Left hindlimb (tissue), 1 donor: ENCODE measurements around the gene FBXO15.

Source experiments
- DNase-seq: peaks from one replicate; pipeline ENCODE4 v3.0.0-alpha.2; 2018

The FBXO15 gene

DNA sequence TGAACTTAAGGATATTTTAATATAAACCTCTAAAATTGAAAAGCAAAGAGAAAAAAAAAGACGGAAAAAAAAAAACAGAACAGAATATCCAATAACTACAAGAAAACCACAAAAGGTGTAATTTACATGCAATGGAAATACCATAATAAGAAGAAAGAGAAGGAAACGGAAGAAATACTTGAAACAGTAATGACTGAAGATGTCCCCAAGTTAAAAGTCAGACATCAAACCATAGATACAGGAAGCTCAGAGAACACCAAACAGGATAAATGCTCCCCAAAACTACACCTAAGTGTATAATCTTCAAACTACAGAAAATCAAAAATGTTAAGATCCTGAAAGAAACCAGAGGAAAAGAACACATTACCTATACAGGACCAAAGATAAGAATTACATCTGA is 39.2 kb downstream of the FBXO15 start:
- no peak for DNase-seq

GRCh38 chr18:74097803-74098202 is 49.8 kb downstream of the FBXO15 start:
- DNase-seq: no peak

GRCh38 chr18:74092922-74093321 is 54.7 kb downstream of the FBXO15 start:
- DNase-seq: no peak

GRCh38 chr18:74084184-74084855 is 63.3 kb downstream of the FBXO15 start:
- DNase-seq: no peak

DNA sequence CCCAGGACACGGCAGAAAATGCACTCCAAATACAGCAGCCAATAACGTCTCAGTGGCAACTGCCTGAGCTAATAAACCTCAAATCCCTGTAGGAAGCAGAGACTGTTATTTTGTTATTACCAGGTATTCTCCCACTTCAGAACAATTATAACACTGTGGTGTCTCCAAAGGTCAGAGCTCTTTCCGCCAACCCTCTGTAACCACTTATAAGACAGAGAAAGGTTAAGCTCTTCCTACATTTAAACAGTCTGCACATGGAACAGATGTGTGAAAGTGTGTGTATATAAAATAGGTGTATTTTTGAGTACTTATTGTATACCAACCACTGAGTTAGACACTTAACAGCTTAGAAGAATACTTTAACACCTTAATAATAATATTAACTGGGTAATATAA is 64.1 kb downstream of the FBXO15 start:
- DNase-seq: no peak

GRCh38 chr18:74082742-74083556 is 64.7 kb downstream of the FBXO15 start:
- DNase-seq: no peak

- no peak for DNase-seq
Measured at GRCh38 chr18:74081966-74082741, 65.5 kb downstream of the FBXO15 start.

DNA sequence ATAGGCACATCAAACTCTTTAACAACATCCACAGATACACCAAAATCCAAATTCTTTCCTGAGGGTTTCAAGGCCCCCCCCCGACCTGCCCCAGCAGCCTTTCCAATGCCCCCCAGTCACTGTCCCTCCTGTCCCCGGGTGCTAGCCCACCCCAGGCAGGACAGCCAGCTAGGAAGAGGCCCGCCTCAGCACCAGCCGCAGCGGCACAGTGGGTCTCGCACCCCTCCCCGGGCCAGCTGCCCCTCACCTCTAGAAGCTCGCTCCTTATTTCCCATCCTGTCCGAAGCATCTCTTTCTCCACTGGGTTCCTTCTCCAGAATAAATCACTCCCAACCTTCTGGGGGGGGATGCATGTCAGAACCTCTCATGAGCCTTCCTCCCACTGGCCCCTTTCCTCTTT is 69.4 kb downstream of the FBXO15 start:
- DNase-seq: no peak

- DNase-seq: no peak
Measured at GRCh38 chr18:74074668-74075564, 72.7 kb downstream of the FBXO15 start.

DNA sequence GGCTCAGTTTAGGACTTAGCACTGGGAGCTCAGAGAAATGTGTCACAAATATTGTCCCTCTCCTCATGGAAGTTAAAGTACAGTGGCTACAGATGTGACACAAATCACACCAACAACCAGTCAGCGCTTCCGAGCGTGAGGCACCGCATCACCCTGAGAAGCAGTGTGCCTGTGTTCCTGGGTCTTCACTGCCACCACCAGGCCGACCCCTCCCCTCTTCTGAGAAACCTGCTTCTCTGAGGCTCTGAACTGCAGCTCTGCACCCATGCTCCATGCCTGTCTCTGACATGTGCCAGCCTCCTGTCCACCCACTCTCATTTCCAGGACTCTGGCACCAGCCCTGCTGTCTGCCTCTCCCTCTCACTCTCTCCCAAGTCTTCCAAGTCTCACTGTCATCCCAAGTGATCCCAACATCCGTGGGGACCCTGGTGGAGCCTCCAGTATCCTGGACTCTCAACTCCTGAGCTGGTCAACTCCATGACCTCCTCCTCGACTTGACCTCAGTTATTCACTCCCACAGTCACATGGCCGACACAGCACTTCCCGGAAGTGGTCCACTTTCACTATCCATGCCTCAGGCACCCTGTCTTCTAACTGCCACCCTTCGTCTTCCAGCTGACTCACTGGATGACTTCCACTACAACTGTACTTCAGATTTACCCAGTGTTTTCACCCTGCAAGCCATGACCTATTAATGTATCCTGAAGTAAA is 73.5 kb downstream of the FBXO15 start:
- DNase-seq: no peak

DNA sequence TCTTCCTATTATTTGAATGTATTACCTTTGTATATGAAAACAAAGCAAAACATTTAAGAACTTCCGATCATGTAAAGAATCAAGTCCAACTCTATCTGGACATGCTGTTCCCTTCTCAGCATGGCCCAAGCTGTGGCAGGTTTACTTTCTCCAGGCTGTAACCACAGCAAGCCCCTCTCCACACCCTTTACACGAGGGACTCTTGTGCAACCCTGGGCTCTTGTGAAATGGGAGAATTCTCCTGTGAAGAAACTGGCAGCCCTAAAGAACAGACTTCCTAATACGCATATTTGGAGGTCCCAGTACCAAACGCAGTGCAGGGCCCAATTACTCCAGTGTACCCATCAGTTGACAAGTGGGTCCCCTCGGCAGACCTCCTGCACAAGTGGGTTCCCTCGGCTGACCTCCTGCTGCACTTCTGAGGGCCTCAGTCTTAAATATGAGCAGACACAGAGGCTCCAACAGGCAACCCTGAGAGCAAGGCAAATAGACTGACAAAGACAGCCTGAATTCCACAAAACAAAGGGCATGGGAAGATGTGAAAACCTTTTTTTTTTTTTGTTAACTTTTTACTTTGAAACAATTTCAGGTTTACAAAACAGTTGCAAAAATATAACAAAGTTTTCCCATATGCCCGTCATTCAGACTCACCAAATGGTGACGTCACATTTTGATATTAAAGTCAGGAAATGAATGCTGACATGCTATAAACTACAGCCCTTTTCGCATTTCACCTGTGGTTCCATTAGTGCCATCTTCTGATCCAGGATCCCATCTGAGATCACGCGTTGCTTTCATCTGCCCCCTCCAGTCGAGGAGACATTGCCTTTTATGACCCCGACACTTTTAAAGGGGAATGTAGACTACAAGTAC is 78.2 kb downstream of the FBXO15 start:
- no peak for DNase-seq

- no peak for DNase-seq
Measured at GRCh38 chr18:74068296-74068695, 79.3 kb downstream of the FBXO15 start.

GRCh38 chr18:74066018-74066417 is 81.6 kb downstream of the FBXO15 start:
- DNase-seq: no peak

- no peak for DNase-seq
Measured at GRCh38 chr18:74065366-74065765, 82.3 kb downstream of the FBXO15 start.

DNA sequence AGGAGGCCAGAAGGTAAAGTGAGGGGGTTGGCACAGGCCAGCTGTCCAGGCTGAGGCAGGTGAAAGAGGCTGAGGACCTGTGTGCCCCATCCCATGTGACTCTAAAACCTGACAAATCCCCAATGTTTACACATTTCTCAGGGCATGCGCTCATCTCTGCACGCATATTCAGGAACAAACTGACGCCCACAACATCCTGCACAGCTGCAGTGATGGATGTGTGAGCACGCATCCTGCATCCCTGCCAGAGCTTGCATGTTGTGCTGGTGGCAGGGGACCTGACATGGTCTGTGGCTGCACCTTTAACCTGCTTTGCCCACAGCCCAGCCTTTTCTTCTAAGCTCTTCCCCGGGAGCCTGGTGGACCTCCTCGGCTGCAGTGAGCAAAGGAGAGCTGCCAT is 83.1 kb downstream of the FBXO15 start:
- DNase-seq: no peak

DNA sequence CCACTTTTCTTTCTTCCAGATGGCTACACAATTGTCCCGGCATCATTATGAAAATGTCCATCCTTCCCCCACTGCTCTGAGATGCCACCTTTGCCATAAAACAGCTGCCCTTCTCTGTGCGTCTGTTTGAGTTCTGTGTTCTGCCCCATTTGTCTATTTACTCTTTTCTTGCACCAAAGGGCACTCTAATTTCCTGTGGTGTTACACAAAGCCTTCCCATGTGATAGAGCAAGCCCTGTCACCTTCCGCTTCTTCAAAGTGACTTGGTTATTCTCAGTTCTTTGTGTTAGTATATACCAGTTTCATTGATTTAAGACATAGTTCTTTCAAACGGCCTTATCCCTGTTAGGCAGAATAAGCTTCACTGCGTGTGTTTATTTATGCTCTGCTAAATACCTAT is 84.1 kb downstream of the FBXO15 start:
- no peak for DNase-seq

DNA sequence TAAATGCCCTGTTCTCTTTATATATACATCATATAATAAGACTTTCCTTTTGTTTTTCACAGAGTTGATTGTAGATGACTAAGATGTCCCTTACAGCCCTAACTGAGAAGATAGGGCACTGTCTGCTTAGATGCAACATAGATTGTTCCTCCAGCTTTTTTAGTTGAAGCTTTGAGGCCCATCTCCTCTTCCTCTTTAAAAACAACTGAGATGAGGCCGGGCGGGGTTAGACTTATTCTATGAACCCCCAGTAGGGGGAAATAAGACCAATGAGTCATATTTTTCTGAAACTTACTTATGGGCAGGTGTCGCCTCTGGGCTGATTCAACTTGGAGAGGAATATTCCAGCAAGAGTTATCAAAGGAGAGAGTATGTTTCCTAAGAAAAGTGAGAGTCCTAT is 84.6 kb downstream of the FBXO15 start:
- DNase-seq: no peak

DNA sequence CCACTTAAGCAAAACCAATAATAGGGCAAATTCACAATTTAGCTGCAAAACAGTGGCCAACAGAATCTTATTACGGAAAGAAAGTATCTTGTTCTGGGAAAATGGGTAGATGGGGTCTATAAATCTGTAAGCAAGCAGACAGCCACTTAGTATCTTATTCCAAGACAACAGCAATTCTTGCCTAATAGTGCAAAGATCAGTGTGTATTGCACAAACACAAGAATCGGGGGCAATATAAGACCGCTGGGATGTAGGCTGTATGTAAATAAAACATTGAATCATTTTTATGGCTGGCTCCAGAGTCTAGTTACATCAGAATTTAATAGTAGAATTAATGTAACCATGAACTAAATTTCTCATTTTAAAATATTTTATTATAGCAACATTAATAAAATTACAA is 85.6 kb downstream of the FBXO15 start:
- no peak for DNase-seq

DNA sequence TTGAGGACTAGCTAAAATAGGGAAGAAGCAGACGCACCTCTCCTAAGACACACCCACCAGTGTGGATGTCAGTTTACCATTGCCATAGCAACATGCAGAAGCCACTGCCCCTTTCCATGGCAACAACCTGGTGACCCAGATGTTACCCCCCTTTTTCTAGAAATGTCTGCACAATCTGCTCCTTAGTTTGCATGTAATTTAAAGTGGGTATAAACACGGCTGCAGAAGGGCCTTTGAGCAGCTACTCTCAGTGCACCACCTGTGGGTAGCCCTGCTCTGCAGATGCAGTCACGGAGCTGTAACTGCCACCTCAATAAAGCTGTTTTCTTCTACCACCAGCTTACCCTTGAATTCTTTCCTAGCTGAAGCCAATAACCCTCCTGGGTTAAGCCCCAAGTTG is 87.1 kb downstream of the FBXO15 start:
- no peak for DNase-seq

GRCh38 chr18:74050807-74051206 is 96.8 kb downstream of the FBXO15 start:
- DNase-seq: no peak
